ENCODE results near the gene ABCD1.

The ABCD1 gene

DNA sequence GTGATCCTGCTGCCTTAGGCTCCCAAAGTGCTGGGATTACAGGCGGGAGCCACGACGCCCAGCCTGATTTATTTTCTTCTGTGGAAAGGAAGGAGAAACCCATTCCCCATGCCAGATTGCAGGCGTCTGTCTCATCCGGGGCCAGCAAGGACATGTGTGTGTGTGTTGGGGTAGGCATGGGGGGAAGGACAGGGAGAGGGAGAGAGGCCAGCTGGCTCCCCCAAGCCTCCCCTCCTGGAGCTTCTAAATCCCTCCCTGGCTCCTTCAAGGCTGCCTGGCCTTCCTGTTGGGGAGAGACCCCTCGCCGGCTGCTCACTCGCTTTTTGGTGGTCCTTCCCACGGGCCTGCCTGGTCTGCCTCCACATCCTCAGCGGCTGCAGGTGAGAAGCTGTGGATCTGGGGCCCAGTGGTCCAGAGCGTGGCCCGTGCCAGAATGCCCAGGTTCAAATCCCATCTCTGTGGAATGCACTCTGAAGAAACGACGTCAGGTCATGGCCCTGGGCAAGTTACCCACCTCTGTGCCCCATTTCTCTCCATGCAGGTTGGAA is 38.0 kb downstream of the ABCD1 start:
- no peak for DNase-seq (ENCODE audit: low read depth)

- no peak for DNase-seq (ENCODE audit: low read depth)
Measured at GRCh38 chrX:153763298-153763932, 38.8 kb downstream of the ABCD1 start.

DNA sequence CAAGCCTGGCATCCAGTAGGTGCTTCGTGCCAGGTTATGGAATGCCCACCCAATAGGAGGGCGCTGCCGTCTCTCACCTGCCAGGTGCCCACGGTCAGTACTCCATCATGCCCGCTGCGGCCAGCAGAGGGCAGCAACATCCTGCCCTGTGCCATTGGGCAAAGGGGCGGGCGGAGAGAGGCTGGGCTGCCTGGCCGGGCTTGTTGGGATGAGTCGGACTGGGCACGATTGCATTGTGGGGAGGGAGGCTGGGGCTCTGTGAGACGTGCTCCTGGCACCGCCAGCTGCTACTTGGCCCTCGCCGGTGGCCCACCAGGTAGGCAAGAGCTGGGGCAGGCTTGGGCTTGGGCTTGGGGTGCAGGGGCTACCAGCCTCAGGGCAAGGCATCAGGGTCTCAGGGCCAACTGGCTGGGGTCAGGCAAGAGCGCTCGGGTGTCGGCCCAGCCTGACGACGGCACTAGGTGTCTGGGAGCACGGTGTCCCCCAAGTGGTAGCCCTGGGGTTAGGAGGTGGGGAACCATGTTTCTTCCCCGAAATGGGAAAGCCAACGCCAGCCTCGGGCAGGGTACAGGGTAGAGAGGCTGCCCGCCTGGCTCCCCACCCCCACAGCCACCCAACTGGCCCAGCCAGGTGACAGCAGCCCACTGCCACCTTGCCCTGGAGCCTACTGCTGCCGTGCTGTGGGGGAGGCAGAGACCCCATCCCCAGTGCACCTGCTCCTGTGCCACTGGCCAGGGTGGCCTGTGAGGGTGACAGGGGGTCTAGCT is 39.5 kb downstream of the ABCD1 start, which contains the start of gene PLXNB3:
PLXNB3 (plus strand) TSS at position 261 of the 767 bp plus-strand sequence. CDS start 1,287 bp downstream, outside the sequence.
- DNase-seq (ENCODE audit: low read depth): no peak

- DNase-seq (ENCODE audit: low read depth): no peak
Measured at GRCh38 chrX:153764786-153765137, 40.1 kb downstream of the ABCD1 start.

DNA sequence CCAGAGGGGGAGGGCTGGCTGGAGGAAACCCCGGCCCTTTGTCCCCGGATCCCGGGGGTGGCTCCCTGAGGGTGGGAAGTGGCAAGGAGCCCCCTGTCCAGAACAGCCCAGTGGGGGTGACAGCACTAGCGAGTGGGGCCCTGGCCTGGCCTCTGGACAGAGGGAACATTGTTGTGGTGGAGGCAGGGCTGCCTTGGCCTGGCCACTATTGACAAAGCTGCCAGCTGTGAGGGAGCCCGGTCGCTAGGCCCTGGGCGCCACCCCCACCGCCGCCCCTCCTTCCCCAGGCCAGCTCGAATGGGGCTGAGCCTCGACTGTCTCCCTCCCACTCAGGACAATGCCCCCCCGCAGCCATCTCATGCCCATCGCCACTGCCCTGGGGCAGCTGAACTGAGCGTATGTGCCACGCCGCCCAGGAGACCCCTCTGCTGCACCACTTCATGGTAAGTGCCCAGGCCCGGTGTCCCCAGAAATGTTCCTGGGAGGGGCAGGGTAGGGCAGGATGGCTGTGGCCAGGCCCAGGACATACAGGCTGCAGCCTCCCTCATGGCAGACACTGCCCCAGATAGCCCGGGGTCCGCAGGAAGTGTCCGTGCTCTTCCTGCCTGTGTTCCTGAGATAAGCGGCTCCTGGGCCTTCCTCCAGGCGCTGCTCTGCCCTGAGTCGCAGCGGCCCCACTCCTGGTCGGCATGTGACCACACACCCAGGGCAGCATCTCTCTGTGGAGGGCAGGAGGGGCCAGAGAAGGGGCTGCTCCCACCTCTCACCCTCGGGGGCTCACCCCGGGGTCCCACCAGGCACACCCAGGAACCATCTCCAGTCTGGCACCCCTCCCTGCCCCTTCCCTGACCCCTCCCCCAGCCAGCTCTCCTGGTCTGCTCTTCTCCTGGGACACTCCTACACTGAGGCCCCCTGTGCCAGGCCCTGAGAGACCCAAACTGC is 40.8 kb downstream of the ABCD1 start:
- DNase-seq (ENCODE audit: low read depth): peak; percentile 67

GRCh38 chrX:153766098-153766817 is 41.6 kb downstream of the ABCD1 start:
- DNase-seq (ENCODE audit: low read depth): no peak

GRCh38 chrX:153766871-153767673 is 42.4 kb downstream of the ABCD1 start:
- no peak for DNase-seq (ENCODE audit: low read depth)

DNA sequence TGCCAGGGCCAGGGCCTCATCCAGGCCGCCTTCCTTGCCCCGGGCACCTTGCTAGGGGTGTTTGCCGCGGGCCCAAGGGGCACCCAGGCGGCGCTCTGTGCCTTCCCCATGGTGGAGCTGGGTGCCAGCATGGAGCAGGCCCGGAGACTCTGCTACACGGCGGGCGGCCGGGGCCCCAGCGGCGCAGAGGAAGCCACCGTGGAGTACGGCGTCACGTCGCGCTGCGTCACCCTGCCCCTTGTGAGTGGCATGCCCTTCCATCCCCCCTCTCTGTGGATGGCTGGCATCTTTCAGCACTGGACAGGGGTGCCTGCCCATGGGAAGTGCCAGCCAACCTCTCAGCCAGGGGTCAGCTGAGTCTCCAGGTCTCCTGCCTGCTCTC is 43.0 kb downstream of the ABCD1 start:
- no peak for DNase-seq (ENCODE audit: low read depth)

- DNase-seq (ENCODE audit: low read depth): no peak
Measured at GRCh38 chrX:153768311-153769157, 43.9 kb downstream of the ABCD1 start.

DNA sequence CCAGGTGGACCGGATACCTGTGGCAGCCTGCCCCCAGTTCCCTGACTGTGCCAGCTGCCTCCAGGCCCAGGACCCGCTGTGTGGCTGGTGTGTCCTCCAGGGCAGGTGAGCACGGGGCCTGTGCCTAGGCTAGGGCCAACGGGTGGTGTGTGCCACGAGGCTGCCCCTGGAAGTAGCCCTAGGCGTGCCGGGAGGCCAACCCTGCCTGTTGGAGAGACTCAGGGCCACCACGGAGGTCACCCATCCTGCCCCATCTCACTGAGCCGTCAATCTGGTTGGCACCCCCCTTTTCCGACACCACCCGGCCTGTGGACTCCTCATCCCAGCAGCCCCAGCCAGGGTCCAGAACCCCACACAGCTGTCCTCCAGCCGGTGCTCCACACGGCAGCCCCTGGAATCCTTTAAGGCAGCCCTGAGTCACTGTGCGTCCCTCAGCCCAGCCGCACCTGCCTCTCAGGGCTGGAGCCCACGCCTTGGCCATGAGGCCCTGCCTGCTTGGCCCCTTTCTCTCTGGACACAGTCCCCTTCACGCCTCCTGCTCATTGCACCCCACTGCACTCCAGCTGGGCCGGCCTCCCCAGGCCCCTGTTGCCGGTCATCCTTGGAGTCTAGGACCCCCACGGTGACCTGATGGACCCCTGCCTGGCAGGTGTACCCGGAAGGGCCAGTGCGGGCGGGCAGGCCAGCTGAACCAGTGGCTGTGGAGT is 44.7 kb downstream of the ABCD1 start:
- DNase-seq (ENCODE audit: low read depth): no peak

GRCh38 chrX:153769865-153770600 is 45.4 kb downstream of the ABCD1 start:
- no peak for DNase-seq (ENCODE audit: low read depth)

GRCh38 chrX:153770601-153771414 is 46.2 kb downstream of the ABCD1 start:
- no peak for DNase-seq (ENCODE audit: low read depth)

DNA sequence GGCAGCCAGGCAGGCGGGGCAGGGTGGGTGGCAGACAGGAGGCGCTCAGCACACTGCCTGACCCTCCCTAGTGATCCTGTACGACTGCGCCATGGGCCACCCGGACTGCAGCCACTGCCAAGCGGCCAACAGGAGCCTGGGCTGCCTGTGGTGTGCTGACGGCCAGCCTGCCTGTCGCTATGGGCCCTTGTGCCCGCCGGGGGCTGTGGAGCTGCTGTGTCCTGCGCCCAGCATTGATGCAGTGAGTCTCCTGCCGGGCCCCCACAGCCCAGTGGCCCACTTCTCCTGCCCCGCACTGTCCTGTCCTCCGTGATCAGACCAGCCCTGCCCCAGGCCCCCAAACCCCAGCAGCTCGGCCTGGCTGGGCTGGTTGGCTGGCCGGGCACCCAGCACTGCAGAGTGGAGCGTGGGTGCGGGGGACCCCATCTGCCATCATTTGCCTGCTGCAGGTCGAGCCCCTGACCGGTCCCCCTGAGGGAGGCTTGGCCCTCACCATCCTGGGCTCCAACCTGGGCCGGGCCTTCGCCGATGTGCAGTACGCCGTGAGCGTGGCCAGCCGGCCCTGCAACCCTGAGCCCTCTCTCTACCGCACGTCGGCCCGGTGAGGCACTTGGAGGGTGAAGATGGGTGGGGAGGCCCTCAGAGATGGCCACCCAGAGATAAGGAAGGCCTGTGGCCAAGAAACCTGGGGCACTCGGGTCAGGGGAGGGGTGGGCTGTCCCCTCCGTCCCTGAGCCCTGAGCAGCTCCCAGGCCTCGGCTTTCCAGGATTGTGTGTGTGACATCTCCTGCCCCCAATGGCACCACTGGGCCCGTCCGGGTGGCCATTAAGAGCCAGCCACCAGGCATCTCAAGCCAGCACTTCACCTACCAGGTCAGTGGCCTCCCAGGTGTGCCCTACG is 47.0 kb downstream of the ABCD1 start:
- no peak for DNase-seq (ENCODE audit: low read depth)

- DNase-seq (ENCODE audit: low read depth): no peak
Measured at GRCh38 chrX:153772316-153773217, 47.9 kb downstream of the ABCD1 start.

DNA sequence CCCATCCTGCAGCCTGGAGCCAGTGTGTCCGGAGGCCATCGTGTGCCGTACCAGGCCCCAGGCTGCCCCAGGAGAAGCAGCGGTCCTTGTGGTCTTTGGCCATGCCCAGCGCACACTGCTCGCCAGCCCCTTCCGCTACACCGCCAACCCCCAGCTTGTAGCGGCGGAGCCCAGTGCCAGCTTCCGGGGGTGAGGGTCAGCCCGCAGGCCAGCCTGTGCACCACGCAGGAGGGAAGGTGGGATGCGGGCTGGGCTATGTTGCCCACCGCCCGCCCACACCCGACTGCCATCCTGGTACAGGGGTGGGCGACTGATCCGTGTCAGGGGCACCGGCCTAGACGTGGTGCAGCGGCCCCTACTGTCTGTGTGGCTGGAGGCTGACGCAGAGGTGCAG is 48.6 kb downstream of the ABCD1 start:
- no peak for DNase-seq (ENCODE audit: low read depth)

Data from CMK (cell line).